Hematopoietic multipotent progenitor cell treated with erythropoietin and hydrocortisone succinate and interleukin-3 and kit ligand, for 15 days (in vitro differentiated cells): ENCODE measurements around the gene CCDC24.

ENCODE experiments used
- DNase-seq: peaks from one replicate; pipeline ENCODE4 v3.0.0-alpha.2; 2015; ENCODE audit warnings: low spot score

CCDC24 gene

DNA sequence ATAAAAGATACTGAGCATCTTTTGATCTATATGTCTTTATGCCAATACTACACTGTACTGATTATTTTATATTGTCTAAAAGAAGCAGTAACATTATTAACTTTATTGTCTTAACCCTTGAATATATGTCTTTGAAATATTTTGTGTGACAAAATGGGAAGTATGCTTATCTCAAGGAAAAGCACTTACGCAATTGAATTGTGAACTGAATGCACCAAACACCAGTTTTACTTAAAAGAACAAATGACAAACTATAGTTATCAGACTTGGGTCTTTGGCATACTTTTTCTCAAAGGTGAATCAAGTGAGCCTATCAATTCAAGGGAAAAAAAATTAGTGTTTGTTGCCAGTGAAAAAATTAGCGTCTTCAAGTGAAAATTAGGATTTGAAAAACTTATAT is 49.0 kb downstream of the CCDC24 start:
- DNase-seq = no peak

GRCh38 chr1:44040846-44041245 is 49.4 kb downstream of the CCDC24 start:
- no peak for DNase-seq

DNA sequence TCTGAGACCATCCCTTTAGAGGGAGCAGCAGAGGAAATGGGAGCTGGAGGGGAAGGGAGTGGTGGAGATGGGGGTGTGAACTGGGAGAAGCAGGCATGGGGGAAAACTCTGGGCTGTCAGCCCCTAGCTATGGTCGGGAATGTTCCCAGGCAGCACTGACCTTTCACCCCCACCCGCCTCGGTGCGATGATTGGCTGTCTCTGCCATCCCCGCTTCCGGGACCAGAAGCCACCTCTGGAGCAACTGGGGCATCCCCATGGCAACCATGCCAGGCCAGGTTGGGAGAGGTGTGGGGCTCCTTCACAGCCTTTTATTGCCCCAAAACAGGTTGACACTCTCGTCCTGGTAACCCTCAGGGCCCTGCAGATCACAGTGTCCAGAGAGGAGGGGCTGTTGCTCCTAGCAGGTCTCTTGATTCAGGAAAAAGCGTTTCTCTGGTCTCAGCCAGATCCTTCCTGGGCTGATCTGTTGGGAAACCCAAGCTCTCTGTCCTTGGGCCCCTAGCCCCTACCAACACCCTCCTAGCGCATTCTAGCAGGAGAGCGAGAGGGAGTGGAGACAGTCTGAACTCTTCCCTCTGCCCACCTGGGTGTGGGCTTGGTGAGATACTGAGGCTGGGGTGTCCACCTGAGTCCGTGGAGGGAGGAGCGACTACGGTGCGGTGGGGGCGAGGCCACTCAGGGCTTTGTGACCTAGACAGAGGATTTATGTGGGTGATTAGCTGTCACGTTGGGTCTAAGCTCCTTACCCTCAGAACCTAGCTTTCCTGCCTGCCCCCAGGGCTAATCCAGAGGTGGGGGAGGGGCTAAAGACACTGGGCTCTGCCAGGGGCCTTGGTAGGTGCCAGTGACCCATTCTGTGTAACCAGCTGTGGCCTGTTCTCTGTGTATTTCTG is 52.0 kb downstream of the CCDC24 start:
- DNase-seq = no peak

DNA sequence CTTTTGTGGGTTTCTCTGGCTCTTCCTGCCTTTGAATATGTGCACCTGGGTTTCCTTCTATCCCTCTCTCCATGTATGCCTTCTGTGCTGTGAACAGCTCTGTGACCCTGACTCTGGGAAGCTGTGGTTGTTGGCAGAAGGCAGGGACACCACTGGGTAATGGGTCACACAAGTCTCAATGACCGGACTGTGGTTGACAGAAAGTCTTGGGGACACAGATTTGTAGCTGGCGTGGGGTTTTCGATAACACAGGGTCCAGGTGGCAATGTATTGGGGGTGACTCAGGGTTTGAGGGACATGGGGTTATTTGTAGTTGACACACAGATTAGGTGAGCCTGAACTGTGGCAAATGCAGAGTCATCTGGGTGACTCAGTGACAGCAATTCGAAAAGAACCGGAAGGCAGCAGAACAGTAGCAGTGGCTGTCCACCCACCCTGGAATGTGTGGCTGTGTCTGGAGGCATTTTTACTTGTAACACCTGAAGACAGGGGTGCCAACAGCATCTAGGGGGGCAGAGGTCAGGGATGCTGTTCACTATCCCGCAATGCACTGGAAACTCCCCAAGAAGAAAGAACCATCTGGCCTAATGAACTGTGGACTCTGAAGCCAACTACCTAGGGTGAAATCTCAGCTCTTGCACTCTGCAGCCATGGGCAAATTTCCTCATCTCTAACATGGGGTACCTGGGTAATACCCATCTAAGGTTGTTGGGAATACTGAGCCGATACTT is 52.8 kb downstream of the CCDC24 start:
- DNase-seq = peak; percentile 52

- DNase-seq = no peak
Measured at GRCh38 chr1:44045064-44045463, 53.7 kb downstream of the CCDC24 start.
